ENCODE data around the gene BPIFB1.

BPIFB1 gene

GRCh38 chr20:33242319-33243100 is 40.5 kb upstream of the BPIFB1 start:
- Histone ChIP-seq H2AFZ (ENCODE audit: low read depth, low read length) (no peak overlapping the region), H3K9me3 (ENCODE audit: insufficient read depth, low read length) (no peaks in the 10 kb centered on the region), H3K4me1 (ENCODE audit: low read length) (no peaks in the 10 kb centered on the region), H3K79me2 (ENCODE audit: low read length) (no peaks in the 10 kb centered on the region), H4K20me1 (ENCODE audit: insufficient read depth, low read length) (no peaks in the 10 kb centered on the region), H3K4me2 (ENCODE audit: low read length) (no peak overlapping the region), H3K36me3 (replicated peaks; ENCODE audit: low read depth, low read length) (no peaks in the 10 kb centered on the region), H3K27ac (ENCODE audit: low read length) (no peak overlapping the region), H3K9ac (ENCODE audit: low read length) (no peak overlapping the region), H3K27me3 (ENCODE audit: low read depth, low read length) (peaks cover 16% of the 10 kb centered on the region; the same call in 1 of the 2 replicates), H3K4me3 (ENCODE audit: low read length) (no peak overlapping the region)
- TF ChIP-seq CTCF (IDR thresholded peaks at IDR 0.05; ENCODE audit: low read depth, low read length) (no peak), EZH2phosphoT487 (IDR thresholded peaks at IDR 0.05; ENCODE audit: low read depth) (no peak)

- Histone ChIP-seq H4K20me1 (ENCODE audit: insufficient read depth, low read length) (no peaks in the 10 kb centered on the region), H2AFZ (ENCODE audit: low read depth, low read length) (no peak overlapping the region), H3K36me3 (replicated peaks; ENCODE audit: low read depth, low read length) (no peaks in the 10 kb centered on the region), H3K27ac (ENCODE audit: low read length) (no peak overlapping the region), H3K4me3 (ENCODE audit: low read length) (no peak overlapping the region), H3K9me3 (ENCODE audit: insufficient read depth, low read length) (no peaks in the 10 kb centered on the region), H3K9ac (ENCODE audit: low read length) (no peak overlapping the region), H3K4me1 (ENCODE audit: low read length) (no peaks in the 10 kb centered on the region), H3K27me3 (ENCODE audit: low read depth, low read length) (0 out of 2 replicates have a peak, but pooled peaks cover 5% of the 10 kb centered on the region), H3K4me2 (ENCODE audit: low read length) (no peak overlapping the region), H3K79me2 (ENCODE audit: low read length) (no peaks in the 10 kb centered on the region)
- TF ChIP-seq EZH2phosphoT487 (IDR thresholded peaks at IDR 0.05; ENCODE audit: low read depth) (no peak), CTCF (IDR thresholded peaks at IDR 0.05; ENCODE audit: low read depth, low read length) (no peak)
Observed at GRCh38 chr20:33246077-33246476, 36.9 kb upstream of the BPIFB1 start.

GRCh38 chr20:33249456-33249855 is 33.6 kb upstream of the BPIFB1 start:
- H3K4me2 ChIP-seq (ENCODE audit: low read length) = no peak overlapping the region
- H4K20me1 ChIP-seq (ENCODE audit: insufficient read depth, low read length) = no peaks in the 10 kb centered on the region
- H3K27me3 ChIP-seq (ENCODE audit: low read depth, low read length) = peaks cover 7% of the 10 kb centered on the region; the same call in 1 of the 2 replicates
- no peak overlapping the region for H3K27ac ChIP-seq (ENCODE audit: low read length)
- no peaks in the 10 kb centered on the region for H3K4me1 ChIP-seq (ENCODE audit: low read length)
- H3K79me2 ChIP-seq (ENCODE audit: low read length) = no peaks in the 10 kb centered on the region
- H3K9ac ChIP-seq (ENCODE audit: low read length) = no peak overlapping the region
- no peaks in the 10 kb centered on the region for H3K9me3 ChIP-seq (ENCODE audit: insufficient read depth, low read length)
- H3K36me3 ChIP-seq (replicated peaks; ENCODE audit: low read depth, low read length) = no peaks in the 10 kb centered on the region
- no peak overlapping the region for H3K4me3 ChIP-seq (ENCODE audit: low read length)
- TF ChIP-seq EZH2phosphoT487 (IDR thresholded peaks at IDR 0.05; ENCODE audit: low read depth) (no peak), CTCF (IDR thresholded peaks at IDR 0.05; ENCODE audit: low read depth, low read length) (no peak)
- H2AFZ ChIP-seq (ENCODE audit: low read depth, low read length) = no peak overlapping the region

GRCh38 chr20:33250666-33251065 is 32.3 kb upstream of the BPIFB1 start:
- H3K9ac ChIP-seq (ENCODE audit: low read length) = no peak overlapping the region
- no peaks in the 10 kb centered on the region for H3K9me3 ChIP-seq (ENCODE audit: insufficient read depth, low read length)
- TF ChIP-seq CTCF (IDR thresholded peaks at IDR 0.05; ENCODE audit: low read depth, low read length) (no peak), EZH2phosphoT487 (IDR thresholded peaks at IDR 0.05; ENCODE audit: low read depth) (no peak)
- H3K79me2 ChIP-seq (ENCODE audit: low read length) = no peaks in the 10 kb centered on the region
- no peaks in the 10 kb centered on the region for H3K36me3 ChIP-seq (replicated peaks; ENCODE audit: low read depth, low read length)
- H3K4me1 ChIP-seq (ENCODE audit: low read length) = no peaks in the 10 kb centered on the region
- no peak overlapping the region for H3K4me2 ChIP-seq (ENCODE audit: low read length)
- no peak overlapping the region for H3K4me3 ChIP-seq (ENCODE audit: low read length)
- no peak overlapping the region for H2AFZ ChIP-seq (ENCODE audit: low read depth, low read length)
- no peaks in the 10 kb centered on the region for H4K20me1 ChIP-seq (ENCODE audit: insufficient read depth, low read length)
- no peak overlapping the region for H3K27ac ChIP-seq (ENCODE audit: low read length)
- H3K27me3 ChIP-seq (ENCODE audit: low read depth, low read length) = peaks cover 11% of the 10 kb centered on the region

Measured in OCI-LY3 (cell line).